Measurements from ENCODE around the gene MAPK8. TPM values are rescaled to one million over a fixed set of nuclear protein-coding genes. Genes with fewer than 3 reads are reported as not detected.
"Not testable (repeated sequence)": the region's sequence is repeated elsewhere in the genome, so short reads cannot be mapped to it uniquely, and the experiment has no call there.

MAPK8 gene
- total and polyA plus RNA-seq, 3 donors from 2014 or later = 91.8 to 114 (median 98.8) TPM

DNA sequence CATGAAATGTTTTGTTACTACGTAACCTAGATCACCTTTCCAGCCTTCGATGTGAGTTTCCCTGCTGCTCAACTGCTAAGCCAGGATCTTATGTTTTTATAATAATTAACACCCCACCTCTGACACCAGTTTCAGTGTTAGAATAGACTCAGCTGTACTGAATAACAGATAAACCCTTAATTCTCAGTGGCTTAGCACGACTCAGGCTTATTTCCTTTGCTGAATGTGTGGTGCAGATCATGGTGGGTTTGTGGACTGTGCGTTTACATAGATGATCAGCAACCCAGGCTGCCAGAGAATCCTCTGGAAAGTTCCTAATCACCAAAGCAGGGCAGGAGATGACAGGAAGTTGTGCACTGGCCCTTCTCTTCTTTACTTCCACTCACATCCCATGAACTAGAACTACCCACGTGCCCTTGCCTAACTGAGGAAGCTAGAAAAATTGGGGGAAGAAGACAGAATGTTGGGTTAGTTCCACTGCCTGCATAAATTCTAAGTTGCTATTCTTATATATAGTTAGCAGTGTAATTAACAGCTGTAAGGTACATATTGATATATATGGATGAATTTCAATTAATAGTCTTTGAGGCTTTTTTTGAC is 111.8 kb downstream of the MAPK8 start:
- no peaks in the 10 kb centered on the region for H3K9me3 ChIP-seq
- no peak overlapping the region for H3K4me3 ChIP-seq
- H3K27me3 ChIP-seq = no peaks in the 10 kb centered on the region
- H3K4me1 ChIP-seq = no peaks in the 10 kb centered on the region
- WGBS, 2 donors = 86% methylated on average over 5 of the region's 5 CpGs
- TF ChIP-seq, protein P1, sequence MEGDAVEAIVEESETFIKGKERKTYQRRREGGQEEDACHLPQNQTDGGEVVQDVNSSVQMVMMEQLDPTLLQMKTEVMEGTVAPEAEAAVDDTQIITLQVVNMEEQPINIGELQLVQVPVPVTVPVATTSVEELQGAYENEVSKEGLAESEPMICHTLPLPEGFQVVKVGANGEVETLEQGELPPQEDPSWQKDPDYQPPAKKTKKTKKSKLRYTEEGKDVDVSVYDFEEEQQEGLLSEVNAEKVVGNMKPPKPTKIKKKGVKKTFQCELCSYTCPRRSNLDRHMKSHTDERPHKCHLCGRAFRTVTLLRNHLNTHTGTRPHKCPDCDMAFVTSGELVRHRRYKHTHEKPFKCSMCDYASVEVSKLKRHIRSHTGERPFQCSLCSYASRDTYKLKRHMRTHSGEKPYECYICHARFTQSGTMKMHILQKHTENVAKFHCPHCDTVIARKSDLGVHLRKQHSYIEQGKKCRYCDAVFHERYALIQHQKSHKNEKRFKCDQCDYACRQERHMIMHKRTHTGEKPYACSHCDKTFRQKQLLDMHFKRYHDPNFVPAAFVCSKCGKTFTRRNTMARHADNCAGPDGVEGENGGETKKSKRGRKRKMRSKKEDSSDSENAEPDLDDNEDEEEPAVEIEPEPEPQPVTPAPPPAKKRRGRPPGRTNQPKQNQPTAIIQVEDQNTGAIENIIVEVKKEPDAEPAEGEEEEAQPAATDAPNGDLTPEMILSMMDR (IDR thresholded peaks at IDR 0.05) = no peak
- no peak for TF ChIP-seq POLR2A (IDR thresholded peaks at IDR 0.05)
- intact Hi-C loops (cut with DNase I; ENCODE audit: low total_unique reads) = no loop called here
- DNase-seq = no peak
- no peaks in the 10 kb centered on the region for H3K36me3 ChIP-seq (ENCODE audit: low read depth, missing control alignments)
- no peak overlapping the region for H3K27ac ChIP-seq

DNA sequence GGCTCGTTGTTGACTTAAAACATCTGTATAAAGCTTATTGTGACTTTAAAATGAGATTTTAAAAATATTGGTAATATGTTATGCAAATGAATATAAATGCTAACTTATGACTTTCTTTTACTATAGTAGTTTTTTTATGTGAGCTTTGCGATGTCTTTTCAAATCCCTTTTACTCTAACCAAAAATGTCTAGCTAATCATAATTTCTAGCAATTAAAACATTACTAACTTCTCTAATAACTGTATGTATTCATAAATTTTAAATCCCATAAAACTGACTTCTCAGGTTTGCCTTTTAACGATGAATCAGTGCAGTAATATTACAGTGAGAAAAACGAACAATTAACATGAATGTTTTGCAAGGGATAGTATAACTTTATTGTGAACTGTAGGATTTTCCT is 113.2 kb downstream of the MAPK8 start:
- DNase-seq = no peak
- H3K27ac ChIP-seq = no peak overlapping the region
- WGBS, 2 donors = 89 to 91% methylated on average over 4 of the region's 4 CpGs
- intact Hi-C loops (cut with DNase I; ENCODE audit: low total_unique reads) = no loop called here
- TF ChIP-seq, protein P1 (IDR thresholded peaks at IDR 0.05) = no peak
- no peak for TF ChIP-seq POLR2A (IDR thresholded peaks at IDR 0.05)
- no peaks in the 10 kb centered on the region for H3K9me3 ChIP-seq
- no peaks in the 10 kb centered on the region for H3K36me3 ChIP-seq (ENCODE audit: low read depth, missing control alignments)
- no peaks in the 10 kb centered on the region for H3K27me3 ChIP-seq
- H3K4me3 ChIP-seq = no peak overlapping the region
- no peaks in the 10 kb centered on the region for H3K4me1 ChIP-seq

DNA sequence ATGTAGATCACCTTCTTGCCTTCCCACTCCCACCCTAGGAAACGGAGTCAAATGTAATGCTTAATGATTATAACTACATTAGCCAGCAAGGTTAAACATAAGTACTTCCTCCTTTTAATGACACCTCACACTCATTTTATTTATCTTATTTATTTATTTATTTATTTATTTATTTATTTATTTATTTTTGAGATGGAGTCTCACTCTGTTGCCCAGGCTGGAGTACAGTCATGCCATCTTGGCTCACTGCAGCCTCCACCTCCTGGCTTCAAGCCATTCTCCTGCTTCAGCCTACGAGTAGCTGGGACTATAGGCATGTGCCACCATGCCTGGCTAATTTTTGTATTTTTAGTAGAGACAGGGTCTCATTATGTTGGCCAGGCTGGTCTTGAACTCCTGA is 115.4 kb downstream of the MAPK8 start:
- H3K27me3 ChIP-seq; H3K4me3 ChIP-seq; H3K9me3 ChIP-seq; intact Hi-C loops (cut with DNase I; ENCODE audit: low total_unique reads); H3K36me3 ChIP-seq (ENCODE audit: low read depth, missing control alignments); H3K27ac ChIP-seq; H3K4me1 ChIP-seq; DNase-seq: not testable (repeated sequence)
- 84 to 97% methylated on average over 2 of the region's 2 CpGs for WGBS, 2 donors

- no peak for TF ChIP-seq POLR2A (IDR thresholded peaks at IDR 0.05)
- TF ChIP-seq, protein P1 (IDR thresholded peaks at IDR 0.05) = no peak
- H3K9me3 ChIP-seq = no peaks in the 10 kb centered on the region
- no peak overlapping the region for H3K27ac ChIP-seq
- DNase-seq = no peak
- 90 to 91% methylated on average over 4 of the region's 4 CpGs for WGBS, 2 donors
- intact Hi-C loops (cut with DNase I; ENCODE audit: low total_unique reads) = no loop called here
- no peaks in the 10 kb centered on the region for H3K4me1 ChIP-seq
- no peaks in the 10 kb centered on the region for H3K36me3 ChIP-seq (ENCODE audit: low read depth, missing control alignments)
- H3K4me3 ChIP-seq = no peak overlapping the region
- H3K27me3 ChIP-seq = no peaks in the 10 kb centered on the region
These were observed 117.4 kb downstream of the MAPK8 start for GRCh38 chr10:48423884-48424283.

- Histone ChIP-seq H3K4me1 (no peaks in the 10 kb centered on the region), H3K27me3 (no peaks in the 10 kb centered on the region), H3K27ac (no peak overlapping the region), H3K4me3 (no peak overlapping the region), H3K36me3 (ENCODE audit: low read depth, missing control alignments) (no peaks in the 10 kb centered on the region), H3K9me3 (no peaks in the 10 kb centered on the region)
- no peak for DNase-seq
- WGBS, 2 donors = 91 to 94% methylated on average over 3 of the region's 3 CpGs
- intact Hi-C loops (cut with DNase I; ENCODE audit: low total_unique reads) = no loop called here
- TF ChIP-seq POLR2A (IDR thresholded peaks at IDR 0.05) = no peak
- TF ChIP-seq, protein P1 (IDR thresholded peaks at IDR 0.05) = no peak
These were observed 122.4 kb downstream of the MAPK8 start for GRCh38 chr10:48428896-48429295.
